ENCODE measurements around the gene POLH. TPM values are rescaled to one million over a fixed set of nuclear protein-coding genes. Genes with fewer than 3 reads are reported as not detected.
A peak's percentile ranks its signal among the peaks of the same experiment; 100 is the strongest.
"Not testable (repeated sequence)": the region's sequence is repeated elsewhere in the genome, so short reads cannot be mapped to it uniquely, and the experiment has no call there.

POLH gene
- total RNA-seq, 1 experiment from 2014 or later, result 15.9 TPM

GRCh38 chr6:43630980-43631619 is 55.1 kb downstream of the POLH start:
- no peak for DNase-seq (ENCODE audit: low spot score)

GRCh38 chr6:43633002-43633401 is 57.0 kb downstream of the POLH start:
- not testable (repeated sequence) for DNase-seq (ENCODE audit: low spot score)

- DNase-seq (ENCODE audit: low spot score), result no peak
These were observed 58.8 kb downstream of the POLH start for GRCh38 chr6:43634702-43635303.

GRCh38 chr6:43635387-43636307 is 59.7 kb downstream of the POLH start, which contains the start of gene MAD2L1BP:
MAD2L1BP (plus strand) TSS chr6:43635840; CDS start chr6:43635876, 36 bp downstream.
- peak; percentile 83 for DNase-seq (ENCODE audit: low spot score)

- no peak for DNase-seq (ENCODE audit: low spot score)
These were observed 60.3 kb downstream of the POLH start for GRCh38 chr6:43636308-43636659.

- DNase-seq (ENCODE audit: low spot score), result no peak
These were observed 64.2 kb downstream of the POLH start for GRCh38 chr6:43639984-43640800.

GRCh38 chr6:43644940-43645612 is 69.1 kb downstream of the POLH start, which contains the start of gene RSPH9:
RSPH9 (plus strand) TSS chr6:43645036; CDS start chr6:43645099, 63 bp downstream.
- no peak for DNase-seq (ENCODE audit: low spot score)

- no peak for DNase-seq (ENCODE audit: low spot score)
These were observed 69.6 kb downstream of the POLH start for GRCh38 chr6:43645613-43645964.

- no peak for DNase-seq (ENCODE audit: low spot score)
These were observed 71.6 kb downstream of the POLH start for GRCh38 chr6:43647613-43648012.

- DNase-seq (ENCODE audit: low spot score), result no peak
These were observed 72.3 kb downstream of the POLH start for GRCh38 chr6:43648248-43648647.

GRCh38 chr6:43652822-43653221 is 76.8 kb downstream of the POLH start:
- DNase-seq (ENCODE audit: low spot score), result not testable (repeated sequence)

- DNase-seq (ENCODE audit: low spot score), result no peak
These were observed 81.3 kb downstream of the POLH start for GRCh38 chr6:43657221-43657802.

- no peak for DNase-seq (ENCODE audit: low spot score)
These were observed 82.2 kb downstream of the POLH start for GRCh38 chr6:43658161-43658560.

GRCh38 chr6:43662948-43663347 is 87.0 kb downstream of the POLH start:
- not testable (repeated sequence) for DNase-seq (ENCODE audit: low spot score)

Other genes starting within 250 kb of the POLH start
- gene ZNF318, start 206.5 kb upstream of the POLH start, total RNA-seq (2014; rRNA removed; shearing (Covaris generic)), result 4.7 and 7.5 TPM in 2 replicates
- gene ABCC10, start 148.6 kb upstream of the POLH start, total RNA-seq (2014; rRNA removed; shearing (Covaris generic)), result 6.9 and 11.7 TPM in 2 replicates
- gene DLK2, start 120.6 kb upstream of the POLH start, total RNA-seq (2014; rRNA removed; shearing (Covaris generic)), result 12.6 and 13.7 TPM in 2 replicates
- gene TJAP1, start 98.6 kb upstream of the POLH start, total RNA-seq (2014; rRNA removed; shearing (Covaris generic)), result 9.9 and 11.3 TPM in 2 replicates
- 1.0 and 1.8 TPM in 2 replicates for gene LRRC73, start 65.8 kb upstream of the POLH start, total RNA-seq (2014; rRNA removed; shearing (Covaris generic))
- 188 and 210 TPM in 2 replicates for gene YIPF3, start 59.3 kb upstream of the POLH start, total RNA-seq (2014; rRNA removed; shearing (Covaris generic))
- gene POLR1C, start 59.1 kb upstream of the POLH start, total RNA-seq (2014; rRNA removed; shearing (Covaris generic)), result 63.8 and 77.5 TPM in 2 replicates
- gene XPO5, start 147 bp upstream of the POLH start, total RNA-seq (2014; rRNA removed; shearing (Covaris generic)), result 35.3 and 36.1 TPM in 2 replicates
- 51.4 and 52.9 TPM in 2 replicates for gene GTPBP2, start 53.1 kb downstream of the POLH start, total RNA-seq (2014; rRNA removed; shearing (Covaris generic))
- 75.9 and 83.8 TPM in 2 replicates for gene MAD2L1BP, start 59.7 kb downstream of the POLH start, total RNA-seq (2014; rRNA removed; shearing (Covaris generic))
- gene RSPH9, start 68.9 kb downstream of the POLH start, total RNA-seq (2014; rRNA removed; shearing (Covaris generic)), result not detected in 2 replicates
- gene MRPS18A, start 111.6 kb downstream of the POLH start, total RNA-seq (2014; rRNA removed; shearing (Covaris generic)), result 73.4 and 84.5 TPM in 2 replicates
- gene VEGFA, start 194.0 kb downstream of the POLH start, total RNA-seq (2014; rRNA removed; shearing (Covaris generic)), result 46.8 and 55.6 TPM in 2 replicates

All from H4 (cell line).